Upper lobe of left lung (tissue), 6 donors: ENCODE measurements around the gene BTNL3. TPM values are rescaled to one million over a fixed set of nuclear protein-coding genes. Genes with fewer than 3 reads are reported as not detected.

Source experiments
- ATAC-seq, 2 donors: fragments of 200-7000 bp; cut with Tn5 transposase; one replicate each; pipeline ENCODE4 v1.9.1; 2022; ENCODE audit warnings: mild to moderate bottlenecking in 2 of 2, moderate library complexity in 2 of 2; ENCODE audit not compliant: low FRiP score in 2 of 2
- DNase-seq, 2 donors: peaks; one replicate each; pipeline ENCODE4 v3.0.0-alpha.2; 2019 to 2020
- H3K27ac ChIP-seq, 4 donors: fragments of 200-600 bp; sonication (generic); one replicate each; pipeline ENCODE4 v1.5.1; 2016 to 2019
- H3K27me3 ChIP-seq, 4 donors: fragments of 200-600 bp; sonication (generic); one replicate each; pipeline ENCODE4 v1.5.1; 2017 to 2019
- H3K36me3 ChIP-seq, 4 donors: fragments of 200-600 bp; sonication (generic); one replicate each; pipeline ENCODE4 v1.5.1; 2016 to 2019
- H3K4me1 ChIP-seq, 4 donors: fragments of 200-600 bp; sonication (generic); one replicate each; pipeline ENCODE4 v1.5.1; 2018 to 2019
- H3K4me3 ChIP-seq, 4 donors: fragments of 200-600 bp; sonication (generic); one replicate each; pipeline ENCODE4 v1.5.1; 2017 to 2019; ENCODE audit warnings: mild to moderate bottlenecking in 2 of 4, moderate library complexity in 1 of 4
- H3K9me3 ChIP-seq, 4 donors: fragments of 200-600 bp; sonication (generic); one replicate each; pipeline ENCODE4 v1.5.1; 2018 to 2019
- EP300 ChIP-seq, 4 donors: sonication (generic); formaldehyde crosslinking; IDR thresholded peaks; one replicate each; pipeline ENCODE4 v1.5.1; 2017; ENCODE audit warnings: antibody characterized with exemption in 4 of 4, control low read depth in 2 of 4
- POLR2A ChIP-seq, 4 donors: fragments of 450-650 bp; IDR thresholded peaks; one replicate each; pipeline ENCODE4 v1.5.1; 2016 to 2017; ENCODE audit warnings: antibody characterized with exemption in 4 of 4, mild to moderate bottlenecking in 2 of 4
- POLR2AphosphoS5 ChIP-seq, 2 donors: sonication (generic); formaldehyde crosslinking; IDR thresholded peaks; one replicate each; pipeline ENCODE4 v1.5.1; 2017; ENCODE audit warnings: antibody characterized with exemption in 2 of 2
- WGBS, 2 donors: methylation state at CpG; one replicate each; pipeline ENCODE4 v1.1.5; 2017 to 2018; 5-methylcytosine and 5-hydroxymethylcytosine counted together
- total RNA-seq, 6 donors: library from RNA; depleted of rRNA in 4 of 6; stranded (reverse); fragments of >200 nt in 4 of 6; gene quantifications; one replicate each; pipeline versions ENCODE4 v1.1.0 to v1.2.1, GENCODE V29; 2016 to 2021
- TF ChIP-seq, protein P1 (sequence below), 6 experiments: fragments of 450-650 bp in 4 of 6; fragments of 200-600 bp in 2 of 6; sonication (generic) in 2 of 6; IDR thresholded peaks; one replicate each; pipeline ENCODE4 v1.5.1; 2016 to 2019; ENCODE audit warnings: antibody characterized with exemption in 6 of 6
- donor health status: DM: no; HTN: no; CAD: no; lungs with moderate emphysema.
- donor health status: DM: no; HTN: yes; CAD: no; lungs with severe emphysema.

Gene BTNL3
- total RNA-seq, 6 donors from 2014 or later: 0.57 to 0.79 (median 0.61) TPM; not detected in 3

DNA sequence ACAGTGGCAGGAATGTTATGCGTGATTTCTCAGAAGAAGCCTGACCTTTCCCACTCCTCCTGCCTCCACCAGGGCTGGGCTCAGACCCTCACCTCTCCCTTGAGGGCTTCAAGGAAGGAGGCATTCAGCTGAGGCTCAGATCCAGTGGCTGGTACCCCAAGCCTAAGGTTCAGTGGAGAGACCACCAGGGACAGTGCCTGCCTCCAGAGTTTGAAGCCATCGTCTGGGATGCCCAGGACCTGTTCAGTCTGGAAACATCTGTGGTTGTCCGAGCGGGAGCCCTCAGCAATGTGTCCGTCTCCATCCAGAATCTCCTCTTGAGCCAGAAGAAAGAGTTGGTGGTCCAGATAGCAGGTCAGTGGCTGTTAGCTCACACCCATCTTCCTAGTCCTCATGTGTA lies 61.4 kb downstream of the BTNL3 start:
- H3K27ac ChIP-seq: peak overlapping the region; percentile 7 to 63 (median 42)
- no peak for ATAC-seq
- peaks cover 0 to 23% (median 10%) of the 10 kb centered on the region in 4 donors for H3K27me3 ChIP-seq
- DNase-seq: no peak
- TF ChIP-seq, protein P1, sequence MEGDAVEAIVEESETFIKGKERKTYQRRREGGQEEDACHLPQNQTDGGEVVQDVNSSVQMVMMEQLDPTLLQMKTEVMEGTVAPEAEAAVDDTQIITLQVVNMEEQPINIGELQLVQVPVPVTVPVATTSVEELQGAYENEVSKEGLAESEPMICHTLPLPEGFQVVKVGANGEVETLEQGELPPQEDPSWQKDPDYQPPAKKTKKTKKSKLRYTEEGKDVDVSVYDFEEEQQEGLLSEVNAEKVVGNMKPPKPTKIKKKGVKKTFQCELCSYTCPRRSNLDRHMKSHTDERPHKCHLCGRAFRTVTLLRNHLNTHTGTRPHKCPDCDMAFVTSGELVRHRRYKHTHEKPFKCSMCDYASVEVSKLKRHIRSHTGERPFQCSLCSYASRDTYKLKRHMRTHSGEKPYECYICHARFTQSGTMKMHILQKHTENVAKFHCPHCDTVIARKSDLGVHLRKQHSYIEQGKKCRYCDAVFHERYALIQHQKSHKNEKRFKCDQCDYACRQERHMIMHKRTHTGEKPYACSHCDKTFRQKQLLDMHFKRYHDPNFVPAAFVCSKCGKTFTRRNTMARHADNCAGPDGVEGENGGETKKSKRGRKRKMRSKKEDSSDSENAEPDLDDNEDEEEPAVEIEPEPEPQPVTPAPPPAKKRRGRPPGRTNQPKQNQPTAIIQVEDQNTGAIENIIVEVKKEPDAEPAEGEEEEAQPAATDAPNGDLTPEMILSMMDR (IDR thresholded peaks at IDR 0.05): no peak
- TF ChIP-seq POLR2A (IDR thresholded peaks at IDR 0.05) (no peak), EP300 (IDR thresholded peaks at IDR 0.05) (no peak), POLR2AphosphoS5 (IDR thresholded peaks at IDR 0.05) (no peak)
- 94 to 95% methylated on average over 5 of the region's 5 CpGs for WGBS, 2 donors
- no peaks in the 10 kb centered on the region for H3K9me3 ChIP-seq
- H3K36me3 ChIP-seq: peaks cover 0 to 31% (median 1%) of the 10 kb centered on the region in 4 donors
- no peak overlapping the region for H3K4me3 ChIP-seq
- H3K4me1 ChIP-seq: peaks cover 21 to 39% (median 31%) of the 10 kb centered on the region in 4 donors

DNA sequence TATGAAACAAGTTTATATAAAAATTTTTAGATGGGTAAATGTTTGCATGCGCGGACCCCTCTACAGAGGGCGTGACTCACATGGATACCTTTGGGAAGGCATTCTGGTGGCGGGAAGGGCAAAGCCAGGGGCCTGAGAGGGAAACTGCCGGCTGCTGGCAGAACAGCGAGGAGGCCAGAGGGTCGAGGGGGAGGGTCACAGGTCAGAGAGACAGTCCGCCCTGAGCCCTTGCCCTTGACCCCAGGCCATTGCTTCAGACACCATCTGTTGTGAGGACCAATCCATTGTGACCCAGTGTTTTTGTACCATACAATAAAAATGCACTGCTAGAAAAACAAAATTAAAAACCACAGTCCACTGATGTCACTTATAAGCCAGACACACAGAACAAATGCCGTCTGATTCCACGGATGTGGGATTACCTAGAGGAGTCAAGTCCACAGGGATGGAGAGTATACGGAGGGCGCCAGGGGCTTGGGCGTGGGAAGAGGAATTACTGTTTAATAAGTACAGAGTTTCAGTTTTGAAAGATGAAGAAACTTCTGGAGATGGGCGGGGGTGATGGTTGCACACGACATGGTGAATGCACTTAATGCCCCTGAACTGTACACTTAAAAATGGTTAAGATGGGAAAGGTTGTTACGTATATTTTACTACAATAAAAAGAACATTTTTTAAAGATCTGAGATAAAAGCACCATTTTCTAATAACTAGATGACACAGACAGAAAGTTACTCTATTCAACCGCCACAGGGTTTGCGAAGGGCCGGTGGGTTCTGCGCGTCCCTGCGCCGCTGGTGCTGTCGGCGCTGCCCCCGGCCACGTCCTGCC lies 63.4 kb downstream of the BTNL3 start:
- ATAC-seq (no peak), DNase-seq (no peak)
- Histone ChIP-seq H3K27ac (peak overlapping the region in 3 of 4 donors; percentile 39 to 87 (median 85)), H3K4me1 (peaks cover 18 to 34% (median 26%) of the 10 kb centered on the region in 4 donors), H3K36me3 (peaks cover 0 to 39% (median 0%) of the 10 kb centered on the region in 4 donors), H3K4me3 (peak overlapping the region; percentile 11 to 63 (median 56)), H3K9me3 (no peaks in the 10 kb centered on the region), H3K27me3 (peaks cover 0 to 23% (median 10%) of the 10 kb centered on the region in 4 donors)
- TF ChIP-seq EP300 (IDR thresholded peaks at IDR 0.05) (no peak), POLR2A (IDR thresholded peaks at IDR 0.05) (no peak), POLR2AphosphoS5 (IDR thresholded peaks at IDR 0.05) (no peak)
- TF ChIP-seq, protein P1 (IDR thresholded peaks at IDR 0.05): no peak
- 30 to 35% methylated on average over 25 to 27 of the region's 27 CpGs for WGBS, 2 donors

DNA sequence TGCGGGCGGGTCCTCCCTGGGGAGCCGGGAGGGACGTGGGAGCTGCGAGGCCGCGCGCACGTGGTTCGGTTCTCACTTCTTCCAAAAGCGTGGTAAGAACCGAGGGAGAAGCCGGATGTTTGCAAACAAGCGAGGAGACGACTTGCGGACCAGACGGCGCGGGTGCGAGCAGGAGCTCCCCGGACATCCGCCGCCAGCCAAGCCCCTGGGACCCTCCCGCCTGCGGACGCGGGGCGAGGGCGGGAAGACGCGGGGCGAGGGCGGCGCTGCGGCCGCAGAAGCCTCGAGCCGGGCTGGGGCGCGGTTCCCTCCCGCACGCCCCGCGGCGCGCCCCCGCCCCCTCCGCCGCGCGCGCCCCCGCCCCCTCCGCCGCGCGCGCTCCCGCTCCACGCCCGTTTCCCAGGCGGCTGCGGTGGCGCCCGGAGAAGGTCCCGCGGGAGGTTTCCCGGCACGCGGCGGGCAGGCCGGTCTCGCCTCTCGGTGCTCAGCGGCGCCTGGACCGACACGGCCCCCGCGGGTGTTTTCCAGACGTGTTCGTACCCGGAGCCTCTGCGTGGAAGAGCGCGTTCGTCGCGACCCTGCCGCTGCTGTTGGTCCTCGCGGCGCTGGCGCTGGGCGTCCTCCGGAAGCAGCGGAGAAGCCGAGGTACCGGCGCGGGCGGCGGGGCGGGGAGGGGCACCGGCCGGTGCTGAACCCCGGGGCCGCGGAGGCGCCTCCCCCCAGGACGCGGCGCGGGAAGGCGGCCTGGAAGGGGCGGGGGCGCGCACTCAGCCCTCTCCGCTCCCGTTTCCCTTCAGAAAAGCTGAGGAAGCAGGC lies 64.2 kb downstream of the BTNL3 start:
- H3K27me3 ChIP-seq: peaks cover 0 to 23% (median 10%) of the 10 kb centered on the region in 4 donors
- H3K36me3 ChIP-seq: peaks cover 0 to 42% (median 0%) of the 10 kb centered on the region in 4 donors
- TF ChIP-seq, protein P1 (IDR thresholded peaks at IDR 0.05): no peak
- no peak for TF ChIP-seq POLR2AphosphoS5 (IDR thresholded peaks at IDR 0.05)
- TF ChIP-seq POLR2A (IDR thresholded peaks at IDR 0.05): no peak
- no peak for TF ChIP-seq EP300 (IDR thresholded peaks at IDR 0.05)
- H3K4me1 ChIP-seq: peaks cover 18 to 34% (median 26%) of the 10 kb centered on the region in 4 donors
- no peaks in the 10 kb centered on the region for H3K9me3 ChIP-seq
- peak overlapping the region; percentile 69 to 87 (median 82) for H3K27ac ChIP-seq
- DNase-seq (peak in 1 of 2 donors; percentile 87), ATAC-seq (peak in 1 of 2 donors; percentile 33)
- H3K4me3 ChIP-seq: peak overlapping the region; percentile 27 to 63 (median 56)
- WGBS, 2 donors: 2% methylated on average over 63 of the region's 120 CpGs; no CpG with 5 or more reads in 1 of the 2 donors

DNA sequence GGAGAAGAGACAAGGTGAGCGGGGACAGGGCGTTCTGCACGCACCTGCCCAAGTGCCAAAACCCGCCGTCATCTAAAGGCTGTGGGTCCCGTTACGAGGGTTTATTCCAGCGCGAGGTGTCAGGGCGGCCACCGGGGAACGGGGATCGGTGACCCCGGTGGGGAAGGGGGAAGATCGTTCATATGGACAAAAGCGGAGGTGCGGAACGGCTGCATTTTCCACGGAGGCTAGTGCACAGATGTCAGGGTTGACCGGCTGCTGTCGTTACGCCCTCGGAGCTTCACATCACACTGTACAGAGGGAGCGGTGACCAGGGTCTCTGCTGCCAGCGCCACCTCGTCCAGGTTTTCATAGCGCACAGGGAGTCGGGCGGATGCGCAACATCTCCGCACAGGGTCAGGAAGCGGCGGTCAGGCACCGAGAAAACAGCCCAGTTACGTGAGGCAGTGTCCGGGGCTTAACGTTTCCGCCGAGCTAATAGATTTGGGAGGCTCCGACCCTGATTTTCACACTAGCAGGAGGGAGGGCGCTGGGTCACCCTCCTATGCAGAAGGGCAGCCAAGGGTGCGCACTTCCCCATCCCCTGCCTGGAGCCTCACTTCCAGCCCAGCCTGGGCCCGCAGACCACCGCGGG lies 65.0 kb downstream of the BTNL3 start:
- ATAC-seq: peak; percentile 15 to 50
- H3K27me3 ChIP-seq: peaks cover 0 to 23% (median 10%) of the 10 kb centered on the region in 4 donors
- H3K27ac ChIP-seq: peak overlapping the region; percentile 69 to 87 (median 82)

More for the DNA sequence above, 65.0 kb downstream of the BTNL3 start:
- H3K36me3 ChIP-seq: peaks cover 0 to 41% (median 0%) of the 10 kb centered on the region in 4 donors
- H3K4me1 ChIP-seq: peaks cover 18 to 34% (median 26%) of the 10 kb centered on the region in 4 donors
- no peaks in the 10 kb centered on the region for H3K9me3 ChIP-seq
- TF ChIP-seq, protein P1 (IDR thresholded peaks at IDR 0.05): no peak
- no peak for TF ChIP-seq POLR2AphosphoS5 (IDR thresholded peaks at IDR 0.05)
- TF ChIP-seq POLR2A (IDR thresholded peaks at IDR 0.05): no peak
- no peak for TF ChIP-seq EP300 (IDR thresholded peaks at IDR 0.05)
- H3K4me3 ChIP-seq: peak overlapping the region; percentile 28 to 63 (median 56)
- no peak for DNase-seq
- WGBS, 2 donors: 1 to 2% methylated on average over 14 to 28 of the region's 45 CpGs
